ENCODE measurements around the gene GNG12. TPM values are rescaled to one million over a fixed set of nuclear protein-coding genes. Genes with fewer than 3 reads are reported as not detected.
A peak's percentile ranks its signal among the peaks of the same experiment; 100 is the strongest.

GNG12 gene
- total and polyA plus RNA-seq, 2 donors from 2014 or later, result 46.1 to 89.3 TPM

- TF ChIP-seq, protein P1, sequence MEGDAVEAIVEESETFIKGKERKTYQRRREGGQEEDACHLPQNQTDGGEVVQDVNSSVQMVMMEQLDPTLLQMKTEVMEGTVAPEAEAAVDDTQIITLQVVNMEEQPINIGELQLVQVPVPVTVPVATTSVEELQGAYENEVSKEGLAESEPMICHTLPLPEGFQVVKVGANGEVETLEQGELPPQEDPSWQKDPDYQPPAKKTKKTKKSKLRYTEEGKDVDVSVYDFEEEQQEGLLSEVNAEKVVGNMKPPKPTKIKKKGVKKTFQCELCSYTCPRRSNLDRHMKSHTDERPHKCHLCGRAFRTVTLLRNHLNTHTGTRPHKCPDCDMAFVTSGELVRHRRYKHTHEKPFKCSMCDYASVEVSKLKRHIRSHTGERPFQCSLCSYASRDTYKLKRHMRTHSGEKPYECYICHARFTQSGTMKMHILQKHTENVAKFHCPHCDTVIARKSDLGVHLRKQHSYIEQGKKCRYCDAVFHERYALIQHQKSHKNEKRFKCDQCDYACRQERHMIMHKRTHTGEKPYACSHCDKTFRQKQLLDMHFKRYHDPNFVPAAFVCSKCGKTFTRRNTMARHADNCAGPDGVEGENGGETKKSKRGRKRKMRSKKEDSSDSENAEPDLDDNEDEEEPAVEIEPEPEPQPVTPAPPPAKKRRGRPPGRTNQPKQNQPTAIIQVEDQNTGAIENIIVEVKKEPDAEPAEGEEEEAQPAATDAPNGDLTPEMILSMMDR (IDR thresholded peaks at IDR 0.05; ENCODE audit: borderline replicate concordance, extremely low read depth, insufficient read depth), result no peak
- peak in 3 of 5 donors; percentile 14 to 82 (median 77) for DNase-seq
- no peak overlapping the region for H3K4me3 ChIP-seq (ENCODE audit: low read length in 3 of 3)
- no peaks in the 10 kb centered on the region for H3K27me3 ChIP-seq (ENCODE audit: control insufficient read depth, insufficient read depth, low read length)
- H3K27ac ChIP-seq (ENCODE audit: low read depth in 2 of 2, low read length in 2 of 2), result no peak overlapping the region
- FAIRE-seq, result no peak
- no peak overlapping the region for H3K9ac ChIP-seq (ENCODE audit: low read length in 3 of 3)
- intact Hi-C loops (cut with DNase I), result no loop called here
- H3K9me3 ChIP-seq (ENCODE audit: control insufficient read depth in 2 of 3, insufficient read depth in 1 of 3, low read length in 3 of 3), result no peaks in the 10 kb centered on the region
- H3K36me3 ChIP-seq (ENCODE audit: control insufficient read depth in 2 of 3, insufficient read depth in 3 of 3, low read length in 3 of 3), result no peaks in the 10 kb centered on the region
- H3K4me1 ChIP-seq (ENCODE audit: control insufficient read depth in 2 of 3, insufficient read depth in 2 of 3, low read depth in 1 of 3, low read length in 3 of 3), result peaks cover 2 to 6% (median 3%) of the 10 kb centered on the region in 3 donors
Measured at GRCh38 chr1:67677930-67678329, 155.3 kb downstream of the GNG12 start.

DNA sequence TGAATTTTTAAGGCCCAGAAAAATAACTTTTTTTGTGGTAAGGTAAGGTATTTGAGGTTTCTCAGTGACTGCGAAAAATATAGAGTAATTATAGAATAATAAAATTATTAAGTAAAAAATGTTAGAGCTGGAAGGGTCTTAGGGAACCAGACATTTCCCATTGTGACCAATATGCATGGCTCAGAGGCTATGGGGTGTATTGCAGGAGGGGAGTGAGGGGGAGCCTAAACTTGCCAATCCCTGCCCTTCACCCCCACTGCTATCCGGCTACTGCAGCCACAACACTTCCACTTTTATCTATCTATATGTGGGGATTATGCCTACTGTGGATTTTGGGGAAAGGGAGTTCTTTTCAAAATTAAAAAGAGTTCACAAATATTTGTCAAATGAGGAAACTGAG, 155.9 kb downstream of the GNG12 start:
- DNase-seq, result no peak
- Histone ChIP-seq H3K36me3 (ENCODE audit: control insufficient read depth in 2 of 3, insufficient read depth in 3 of 3, low read length in 3 of 3) (no peaks in the 10 kb centered on the region), H3K27ac (ENCODE audit: low read depth in 2 of 2, low read length in 2 of 2) (no peak overlapping the region), H3K27me3 (ENCODE audit: control insufficient read depth, insufficient read depth, low read length) (no peaks in the 10 kb centered on the region), H3K4me1 (ENCODE audit: control insufficient read depth in 2 of 3, insufficient read depth in 2 of 3, low read depth in 1 of 3, low read length in 3 of 3) (peaks cover 0 to 6% (median 2%) of the 10 kb centered on the region in 3 donors), H3K9me3 (ENCODE audit: control insufficient read depth in 2 of 3, insufficient read depth in 1 of 3, low read length in 3 of 3) (no peaks in the 10 kb centered on the region), H3K9ac (ENCODE audit: low read length in 3 of 3) (no peak overlapping the region), H3K4me3 (ENCODE audit: low read length in 3 of 3) (no peak overlapping the region)
- FAIRE-seq, result no peak
- TF ChIP-seq, protein P1 (IDR thresholded peaks at IDR 0.05; ENCODE audit: borderline replicate concordance, extremely low read depth, insufficient read depth), result no peak
- intact Hi-C loops (cut with DNase I), result no loop called here

- H3K36me3 ChIP-seq (ENCODE audit: control insufficient read depth in 2 of 3, insufficient read depth in 3 of 3, low read length in 3 of 3), result no peaks in the 10 kb centered on the region
- DNase-seq, result no peak
- H3K9me3 ChIP-seq (ENCODE audit: control insufficient read depth in 2 of 3, insufficient read depth in 1 of 3, low read length in 3 of 3), result no peaks in the 10 kb centered on the region
- no peak for FAIRE-seq
- H3K27ac ChIP-seq (ENCODE audit: low read depth in 2 of 2, low read length in 2 of 2), result no peak overlapping the region
- no peaks in the 10 kb centered on the region for H3K27me3 ChIP-seq (ENCODE audit: control insufficient read depth, insufficient read depth, low read length)
- intact Hi-C loops (cut with DNase I), result no loop called here
- TF ChIP-seq, protein P1 (IDR thresholded peaks at IDR 0.05; ENCODE audit: borderline replicate concordance, extremely low read depth, insufficient read depth), result no peak
- H3K9ac ChIP-seq (ENCODE audit: low read length in 3 of 3), result no peak overlapping the region
- peaks cover 0 to 6% (median 2%) of the 10 kb centered on the region in 3 donors for H3K4me1 ChIP-seq (ENCODE audit: control insufficient read depth in 2 of 3, insufficient read depth in 2 of 3, low read depth in 1 of 3, low read length in 3 of 3)
- H3K4me3 ChIP-seq (ENCODE audit: low read length in 3 of 3), result no peak overlapping the region
Measured at GRCh38 chr1:67676946-67677345, 156.3 kb downstream of the GNG12 start.

DNA sequence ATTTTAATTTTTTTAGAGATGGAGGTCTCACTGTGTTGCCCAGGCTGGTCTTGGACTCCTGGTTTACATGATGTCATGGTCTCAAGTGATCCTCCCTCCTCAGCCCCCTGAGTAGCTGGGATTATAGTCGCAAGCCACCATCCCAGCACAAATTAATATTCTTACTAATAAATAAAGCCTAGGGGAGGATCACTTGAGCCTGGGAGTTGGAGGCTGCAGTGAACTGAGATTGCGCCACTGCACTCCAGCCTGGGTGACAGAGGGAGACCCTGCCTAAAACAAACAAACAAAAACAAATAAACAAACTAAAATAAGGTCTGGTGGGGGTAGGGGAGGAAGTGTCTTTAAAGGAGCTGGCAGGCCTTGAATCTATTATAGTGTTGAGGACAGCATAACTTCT, 157.0 kb downstream of the GNG12 start:
- H3K27me3 ChIP-seq (ENCODE audit: control insufficient read depth, insufficient read depth, low read length), result no peaks in the 10 kb centered on the region
- intact Hi-C loops (cut with DNase I), result no loop called here
- no peak overlapping the region for H3K9ac ChIP-seq (ENCODE audit: low read length in 3 of 3)
- no peak overlapping the region for H3K27ac ChIP-seq (ENCODE audit: low read depth in 2 of 2, low read length in 2 of 2)
- FAIRE-seq (no peak), DNase-seq (no peak)
- TF ChIP-seq, protein P1 (IDR thresholded peaks at IDR 0.05; ENCODE audit: borderline replicate concordance, extremely low read depth, insufficient read depth), result no peak
- peaks cover 0 to 6% (median 2%) of the 10 kb centered on the region in 3 donors for H3K4me1 ChIP-seq (ENCODE audit: control insufficient read depth in 2 of 3, insufficient read depth in 2 of 3, low read depth in 1 of 3, low read length in 3 of 3)
- no peaks in the 10 kb centered on the region for H3K36me3 ChIP-seq (ENCODE audit: control insufficient read depth in 2 of 3, insufficient read depth in 3 of 3, low read length in 3 of 3)
- H3K4me3 ChIP-seq (ENCODE audit: low read length in 3 of 3), result no peak overlapping the region
- no peaks in the 10 kb centered on the region for H3K9me3 ChIP-seq (ENCODE audit: control insufficient read depth in 2 of 3, insufficient read depth in 1 of 3, low read length in 3 of 3)
